Measurements from ENCODE around the gene C15orf61.

The C15orf61 gene

DNA sequence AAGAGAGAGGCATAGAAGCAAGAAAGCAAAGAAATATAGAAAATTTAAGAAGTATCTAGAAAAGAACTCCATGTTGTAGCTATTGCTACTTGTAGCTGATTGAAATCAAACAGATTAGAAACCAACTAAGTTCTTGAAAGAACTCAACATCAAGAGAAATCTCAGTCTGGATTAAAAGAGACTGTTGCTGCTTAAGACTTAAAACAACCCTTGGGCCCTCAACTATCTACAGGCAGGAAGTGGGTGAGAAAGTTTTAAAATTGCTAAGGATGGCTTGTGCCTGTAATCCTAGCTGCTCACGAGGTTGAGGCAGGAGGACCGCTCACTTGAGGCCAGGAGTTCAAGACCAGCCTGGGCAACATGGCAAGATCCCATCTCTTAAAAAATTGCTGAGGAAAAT lies 39.3 kb upstream of the C15orf61 start (continued):
- TF ChIP-seq, protein P1, sequence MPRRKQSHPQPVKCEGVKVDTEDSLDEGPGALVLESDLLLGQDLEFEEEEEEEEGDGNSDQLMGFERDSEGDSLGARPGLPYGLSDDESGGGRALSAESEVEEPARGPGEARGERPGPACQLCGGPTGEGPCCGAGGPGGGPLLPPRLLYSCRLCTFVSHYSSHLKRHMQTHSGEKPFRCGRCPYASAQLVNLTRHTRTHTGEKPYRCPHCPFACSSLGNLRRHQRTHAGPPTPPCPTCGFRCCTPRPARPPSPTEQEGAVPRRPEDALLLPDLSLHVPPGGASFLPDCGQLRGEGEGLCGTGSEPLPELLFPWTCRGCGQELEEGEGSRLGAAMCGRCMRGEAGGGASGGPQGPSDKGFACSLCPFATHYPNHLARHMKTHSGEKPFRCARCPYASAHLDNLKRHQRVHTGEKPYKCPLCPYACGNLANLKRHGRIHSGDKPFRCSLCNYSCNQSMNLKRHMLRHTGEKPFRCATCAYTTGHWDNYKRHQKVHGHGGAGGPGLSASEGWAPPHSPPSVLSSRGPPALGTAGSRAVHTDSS (tag by site-specific recombination; IDR thresholded peaks at IDR 0.05), result no peak
- TF ChIP-seq, protein P2, sequence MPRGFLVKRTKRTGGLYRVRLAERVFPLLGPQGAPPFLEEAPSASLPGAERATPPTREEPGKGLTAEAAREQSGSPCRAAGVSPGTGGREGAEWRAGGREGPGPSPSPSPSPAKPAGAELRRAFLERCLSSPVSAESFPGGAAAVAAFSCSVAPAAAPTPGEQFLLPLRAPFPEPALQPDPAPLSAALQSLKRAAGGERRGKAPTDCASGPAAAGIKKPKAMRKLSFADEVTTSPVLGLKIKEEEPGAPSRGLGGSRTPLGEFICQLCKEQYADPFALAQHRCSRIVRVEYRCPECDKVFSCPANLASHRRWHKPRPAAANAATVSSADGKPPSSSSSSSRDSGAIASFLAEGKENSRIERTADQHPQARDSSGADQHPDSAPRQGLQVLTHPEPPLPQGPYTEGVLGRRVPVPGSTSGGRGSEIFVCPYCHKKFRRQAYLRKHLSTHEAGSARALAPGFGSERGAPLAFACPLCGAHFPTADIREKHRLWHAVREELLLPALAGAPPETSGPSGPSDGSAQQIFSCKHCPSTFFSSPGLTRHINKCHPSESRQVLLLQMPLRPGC (tag by site-specific recombination; IDR thresholded peaks at IDR 0.05), result no peak
- no peak for TF ChIP-seq ZNF175 (tag by site-specific recombination; IDR thresholded peaks at IDR 0.05)
- no peak for TF ChIP-seq ZNF366 (tag by site-specific recombination; conservative IDR thresholded peaks at IDR 0.05)
- TF ChIP-seq, protein P3, sequence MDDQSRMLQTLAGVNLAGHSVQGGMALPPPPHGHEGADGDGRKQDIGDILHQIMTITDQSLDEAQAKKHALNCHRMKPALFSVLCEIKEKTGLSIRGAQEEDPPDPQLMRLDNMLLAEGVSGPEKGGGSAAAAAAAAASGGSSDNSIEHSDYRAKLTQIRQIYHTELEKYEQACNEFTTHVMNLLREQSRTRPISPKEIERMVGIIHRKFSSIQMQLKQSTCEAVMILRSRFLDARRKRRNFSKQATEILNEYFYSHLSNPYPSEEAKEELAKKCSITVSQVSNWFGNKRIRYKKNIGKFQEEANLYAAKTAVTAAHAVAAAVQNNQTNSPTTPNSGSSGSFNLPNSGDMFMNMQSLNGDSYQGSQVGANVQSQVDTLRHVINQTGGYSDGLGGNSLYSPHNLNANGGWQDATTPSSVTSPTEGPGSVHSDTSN (CRISPR knock-in tag; IDR thresholded peaks at IDR 0.05), result no peak
- TF ChIP-seq, protein P4, sequence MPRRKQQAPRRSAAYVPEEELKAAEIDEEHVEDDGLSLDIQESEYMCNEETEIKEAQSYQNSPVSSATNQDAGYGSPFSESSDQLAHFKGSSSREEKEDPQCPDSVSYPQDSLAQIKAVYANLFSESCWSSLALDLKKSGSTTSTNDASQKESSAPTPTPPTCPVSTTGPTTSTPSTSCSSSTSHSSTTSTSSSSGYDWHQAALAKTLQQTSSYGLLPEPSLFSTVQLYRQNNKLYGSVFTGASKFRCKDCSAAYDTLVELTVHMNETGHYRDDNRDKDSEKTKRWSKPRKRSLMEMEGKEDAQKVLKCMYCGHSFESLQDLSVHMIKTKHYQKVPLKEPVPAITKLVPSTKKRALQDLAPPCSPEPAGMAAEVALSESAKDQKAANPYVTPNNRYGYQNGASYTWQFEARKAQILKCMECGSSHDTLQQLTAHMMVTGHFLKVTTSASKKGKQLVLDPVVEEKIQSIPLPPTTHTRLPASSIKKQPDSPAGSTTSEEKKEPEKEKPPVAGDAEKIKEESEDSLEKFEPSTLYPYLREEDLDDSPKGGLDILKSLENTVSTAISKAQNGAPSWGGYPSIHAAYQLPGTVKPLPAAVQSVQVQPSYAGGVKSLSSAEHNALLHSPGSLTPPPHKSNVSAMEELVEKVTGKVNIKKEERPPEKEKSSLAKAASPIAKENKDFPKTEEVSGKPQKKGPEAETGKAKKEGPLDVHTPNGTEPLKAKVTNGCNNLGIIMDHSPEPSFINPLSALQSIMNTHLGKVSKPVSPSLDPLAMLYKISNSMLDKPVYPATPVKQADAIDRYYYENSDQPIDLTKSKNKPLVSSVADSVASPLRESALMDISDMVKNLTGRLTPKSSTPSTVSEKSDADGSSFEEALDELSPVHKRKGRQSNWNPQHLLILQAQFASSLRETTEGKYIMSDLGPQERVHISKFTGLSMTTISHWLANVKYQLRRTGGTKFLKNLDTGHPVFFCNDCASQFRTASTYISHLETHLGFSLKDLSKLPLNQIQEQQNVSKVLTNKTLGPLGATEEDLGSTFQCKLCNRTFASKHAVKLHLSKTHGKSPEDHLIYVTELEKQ (tag by site-specific recombination; IDR thresholded peaks at IDR 0.05; ENCODE audit: borderline replicate concordance), result no peak

DNA sequence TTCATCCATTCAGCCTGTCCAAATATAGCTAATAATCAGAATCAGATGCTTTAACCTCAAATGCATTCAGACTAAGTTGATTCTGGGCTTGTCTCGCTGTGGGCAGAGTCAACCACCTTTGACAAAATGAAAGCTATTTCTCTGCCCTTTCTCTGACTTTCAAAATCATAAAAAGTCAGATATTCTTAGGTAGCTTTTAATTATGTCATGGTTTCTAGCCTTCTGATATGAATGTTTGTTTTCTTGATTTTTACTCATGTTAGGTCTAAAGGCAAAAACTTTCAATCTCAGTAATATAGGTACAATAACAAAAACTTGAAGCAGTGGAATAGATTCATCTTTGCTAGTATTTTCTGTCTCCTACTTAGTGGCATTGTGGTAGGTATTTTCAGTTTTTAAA lies 25.3 kb upstream of the C15orf61 start:
- H3K4me1 ChIP-seq (ENCODE audit: control insufficient read depth, insufficient read depth, low read length), result no peaks in the 10 kb centered on the region
- POLR2A ChIA-PET, result interaction anchor here (0.8 kb wide), 1 partner anchor 25 kb away, joined by 3 read pairs; the partner anchor contains the start of gene C15orf61
- H3K9me3 ChIP-seq (ENCODE audit: control insufficient read depth, insufficient read depth, low read depth, low read length), result no peaks in the 10 kb centered on the region
- H3K4me3 ChIP-seq (ENCODE audit: low read depth, low read length), result no peak overlapping the region
- no peak overlapping the region for H3K27ac ChIP-seq (ENCODE audit: extremely low read depth, low read depth, low read length)
- TF ChIP-seq OVOL3 (tag by site-specific recombination; IDR thresholded peaks at IDR 0.05), result no peak
- no peak for TF ChIP-seq ZXDB (tag by site-specific recombination; IDR thresholded peaks at IDR 0.05)
- TF ChIP-seq ZNF121 (tag by site-specific recombination; IDR thresholded peaks at IDR 0.05), result no peak
- TF ChIP-seq, protein P3 (CRISPR knock-in tag; IDR thresholded peaks at IDR 0.05), result no peak
- CTCF ChIA-PET, result interaction anchor here (0.7 to 1.8 kb wide), 3 partner anchors 39 to 549 kb away, joined by 3 to 5 read pairs (median 4); no protein-coding TSS in a partner anchor
- no peaks in the 10 kb centered on the region for H3K36me3 ChIP-seq (ENCODE audit: control insufficient read depth in 2 of 2, insufficient read depth in 1 of 2, low read length in 2 of 2)

DNA sequence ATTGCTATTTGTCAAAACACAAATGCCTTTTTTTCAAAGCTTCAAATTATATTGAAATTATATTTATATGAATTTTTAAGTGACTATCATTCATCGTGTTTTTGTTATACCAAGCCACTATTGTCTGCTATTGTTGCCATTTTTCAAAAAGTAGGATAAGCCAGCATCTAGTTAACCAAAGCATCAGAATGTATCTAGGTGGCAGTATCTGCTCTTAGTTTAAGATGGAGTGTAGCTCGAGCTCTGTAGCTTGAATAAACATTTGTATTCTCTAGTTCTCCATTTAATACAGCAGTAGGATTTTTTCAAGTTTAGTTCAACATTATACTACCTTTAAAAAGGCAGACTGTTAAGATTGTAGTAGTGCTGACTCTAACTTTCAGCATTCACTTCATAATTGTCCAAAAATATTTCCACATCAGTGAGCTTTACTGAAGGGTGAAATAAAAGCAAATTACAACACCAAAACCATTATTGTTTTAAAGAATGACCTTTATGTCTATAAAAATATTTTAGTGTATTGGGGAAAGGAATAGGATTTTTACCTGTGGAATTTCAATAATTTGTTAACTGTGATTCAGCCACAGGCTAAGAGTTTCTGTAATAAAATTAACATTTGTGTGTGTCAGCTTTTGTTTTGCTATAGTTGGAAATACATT lies 19.6 kb upstream of the C15orf61 start:
- CTCF ChIA-PET, result interaction anchor here (0.6 to 4.8 kb wide), 16 partner anchors 9 to 645 kb away, joined by 3 to 25 read pairs (median 4); no protein-coding TSS in a partner anchor
- Histone ChIP-seq H3K9me3 (ENCODE audit: control insufficient read depth, insufficient read depth, low read depth, low read length) (no peaks in the 10 kb centered on the region), H3K36me3 (ENCODE audit: control insufficient read depth in 2 of 2, insufficient read depth in 1 of 2, low read length in 2 of 2) (no peaks in the 10 kb centered on the region), H3K4me1 (ENCODE audit: control insufficient read depth, insufficient read depth, low read length) (peaks cover 7% of the 10 kb centered on the region; the same call in 1 of the 2 replicates), H3K4me3 (ENCODE audit: low read depth, low read length) (no peak overlapping the region), H3K27ac (ENCODE audit: extremely low read depth, low read depth, low read length) (no peak overlapping the region)
- POLR2A ChIA-PET, result interaction anchor here (1.2 kb wide), 1 partner anchor 41 kb away, joined by 3 read pairs; the partner anchor contains the start of gene MAP2K5
- TF ChIP-seq ZNF654 (tag by site-specific recombination; IDR thresholded peaks at IDR 0.05; ENCODE audit: low read depth) (peak; percentile 46), GLI4 (tag by site-specific recombination; IDR thresholded peaks at IDR 0.05) (no peak), ZBTB20 (tag by site-specific recombination; IDR thresholded peaks at IDR 0.05) (no peak)
- TF ChIP-seq, protein P5, sequence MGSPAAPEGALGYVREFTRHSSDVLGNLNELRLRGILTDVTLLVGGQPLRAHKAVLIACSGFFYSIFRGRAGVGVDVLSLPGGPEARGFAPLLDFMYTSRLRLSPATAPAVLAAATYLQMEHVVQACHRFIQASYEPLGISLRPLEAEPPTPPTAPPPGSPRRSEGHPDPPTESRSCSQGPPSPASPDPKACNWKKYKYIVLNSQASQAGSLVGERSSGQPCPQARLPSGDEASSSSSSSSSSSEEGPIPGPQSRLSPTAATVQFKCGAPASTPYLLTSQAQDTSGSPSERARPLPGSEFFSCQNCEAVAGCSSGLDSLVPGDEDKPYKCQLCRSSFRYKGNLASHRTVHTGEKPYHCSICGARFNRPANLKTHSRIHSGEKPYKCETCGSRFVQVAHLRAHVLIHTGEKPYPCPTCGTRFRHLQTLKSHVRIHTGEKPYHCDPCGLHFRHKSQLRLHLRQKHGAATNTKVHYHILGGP (tag by site-specific recombination; IDR thresholded peaks at IDR 0.05), result no peak
- TF ChIP-seq, protein P6, sequence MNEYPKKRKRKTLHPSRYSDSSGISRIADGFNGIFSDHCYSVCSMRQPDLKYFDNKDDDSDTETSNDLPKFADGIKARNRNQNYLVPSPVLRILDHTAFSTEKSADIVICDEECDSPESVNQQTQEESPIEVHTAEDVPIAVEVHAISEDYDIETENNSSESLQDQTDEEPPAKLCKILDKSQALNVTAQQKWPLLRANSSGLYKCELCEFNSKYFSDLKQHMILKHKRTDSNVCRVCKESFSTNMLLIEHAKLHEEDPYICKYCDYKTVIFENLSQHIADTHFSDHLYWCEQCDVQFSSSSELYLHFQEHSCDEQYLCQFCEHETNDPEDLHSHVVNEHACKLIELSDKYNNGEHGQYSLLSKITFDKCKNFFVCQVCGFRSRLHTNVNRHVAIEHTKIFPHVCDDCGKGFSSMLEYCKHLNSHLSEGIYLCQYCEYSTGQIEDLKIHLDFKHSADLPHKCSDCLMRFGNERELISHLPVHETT (tag by site-specific recombination; IDR thresholded peaks at IDR 0.05), result no peak
- TF ChIP-seq, protein P7, sequence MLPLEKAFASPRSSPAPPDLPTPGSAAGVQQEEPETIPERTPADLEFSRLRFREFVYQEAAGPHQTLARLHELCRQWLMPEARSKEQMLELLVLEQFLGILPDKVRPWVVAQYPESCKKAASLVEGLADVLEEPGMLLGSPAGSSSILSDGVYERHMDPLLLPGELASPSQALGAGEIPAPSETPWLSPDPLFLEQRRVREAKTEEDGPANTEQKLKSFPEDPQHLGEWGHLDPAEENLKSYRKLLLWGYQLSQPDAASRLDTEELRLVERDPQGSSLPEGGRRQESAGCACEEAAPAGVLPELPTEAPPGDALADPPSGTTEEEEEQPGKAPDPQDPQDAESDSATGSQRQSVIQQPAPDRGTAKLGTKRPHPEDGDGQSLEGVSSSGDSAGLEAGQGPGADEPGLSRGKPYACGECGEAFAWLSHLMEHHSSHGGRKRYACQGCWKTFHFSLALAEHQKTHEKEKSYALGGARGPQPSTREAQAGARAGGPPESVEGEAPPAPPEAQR (tag by site-specific recombination; IDR thresholded peaks at IDR 0.05), result no peak
- TF ChIP-seq, protein P8, sequence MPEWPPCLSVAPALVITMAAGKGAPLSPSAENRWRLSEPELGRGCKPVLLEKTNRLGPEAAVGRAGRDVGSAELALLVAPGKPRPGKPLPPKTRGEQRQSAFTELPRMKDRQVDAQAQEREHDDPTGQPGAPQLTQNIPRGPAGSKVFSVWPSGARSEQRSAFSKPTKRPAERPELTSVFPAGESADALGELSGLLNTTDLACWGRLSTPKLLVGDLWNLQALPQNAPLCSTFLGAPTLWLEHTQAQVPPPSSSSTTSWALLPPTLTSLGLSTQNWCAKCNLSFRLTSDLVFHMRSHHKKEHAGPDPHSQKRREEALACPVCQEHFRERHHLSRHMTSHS (tag by site-specific recombination; IDR thresholded peaks at IDR 0.05), result no peak
